ENCODE results near the gene CAPZB.

CAPZB gene

GRCh38 chr1:19418503-19418971 is 66.8 kb downstream of the CAPZB start:
- no peaks in the 10 kb centered on the region for H3K9me3 ChIP-seq (ENCODE audit: insufficient read depth, low read depth, low read length)
- no peaks in the 10 kb centered on the region for H3K4me1 ChIP-seq (ENCODE audit: insufficient read depth, low read length, poor library complexity, severe bottlenecking)
- H4K20me1 ChIP-seq (ENCODE audit: insufficient read depth, low read length, poor library complexity, severe bottlenecking) = peaks cover 81% of the 10 kb centered on the region
- H3K9ac ChIP-seq (ENCODE audit: low read depth, low read length, poor library complexity, severe bottlenecking) = no peak overlapping the region
- no peak for TF ChIP-seq CTCF (conservative IDR thresholded peaks at IDR 0.05; ENCODE audit: low read length)
- TF ChIP-seq EZH2phosphoT487 (IDR thresholded peaks at IDR 0.05; ENCODE audit: borderline replicate concordance) = no peak
- no peak overlapping the region for H3K4me3 ChIP-seq (ENCODE audit: low read length, poor library complexity, severe bottlenecking)
- no peaks in the 10 kb centered on the region for H3K9me2 ChIP-seq (replicated peaks; ENCODE audit: low read depth, low read length)
- no peaks in the 10 kb centered on the region for H3K27me3 ChIP-seq (ENCODE audit: insufficient read depth, low read length, poor library complexity, severe bottlenecking)
- peaks cover 93% of the 10 kb centered on the region for H3K79me2 ChIP-seq (ENCODE audit: insufficient read depth, low read length)
- H3K36me3 ChIP-seq (ENCODE audit: insufficient read depth, low read length) = peaks cover 63% of the 10 kb centered on the region; the same call in 1 of the 2 replicates
- H2AFZ ChIP-seq (ENCODE audit: low read length) = no peak overlapping the region
- H3K4me2 ChIP-seq (ENCODE audit: low read depth, low read length, poor library complexity, severe bottlenecking) = no peak overlapping the region
- H3F3A ChIP-seq (ENCODE audit: low read depth) = no peaks in the 10 kb centered on the region

DNA sequence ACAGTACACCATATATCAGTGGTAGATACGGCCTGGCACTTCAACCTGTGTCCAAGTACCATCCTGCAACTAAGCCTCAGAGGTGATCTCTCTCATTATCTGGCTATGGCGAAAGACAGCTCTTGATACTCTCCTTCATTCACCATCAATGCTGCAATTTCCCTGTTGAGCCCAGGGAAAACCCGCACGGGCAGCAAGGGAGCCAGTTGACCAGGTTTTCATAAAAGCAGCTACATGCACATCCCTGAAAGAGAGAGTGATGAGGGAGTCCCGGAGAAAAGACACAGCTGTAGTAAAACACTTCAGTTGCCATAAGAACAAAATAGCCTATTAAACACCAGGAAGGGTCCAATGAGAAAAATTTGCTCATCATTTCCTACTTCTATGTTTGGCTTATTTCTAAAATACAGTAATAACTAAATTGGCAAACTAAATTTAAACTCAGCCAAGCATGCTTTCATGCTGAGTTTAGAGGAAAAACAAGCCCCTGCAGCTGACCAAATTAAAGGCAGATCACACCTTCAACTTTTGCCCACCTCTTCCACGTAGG is 68.3 kb downstream of the CAPZB start:
- H3K9ac ChIP-seq (ENCODE audit: low read depth, low read length, poor library complexity, severe bottlenecking) = no peak overlapping the region
- no peaks in the 10 kb centered on the region for H3K27me3 ChIP-seq (ENCODE audit: insufficient read depth, low read length, poor library complexity, severe bottlenecking)
- H3K79me2 ChIP-seq (ENCODE audit: insufficient read depth, low read length) = peaks cover 94% of the 10 kb centered on the region
- no peak overlapping the region for H3K4me2 ChIP-seq (ENCODE audit: low read depth, low read length, poor library complexity, severe bottlenecking)
- no peaks in the 10 kb centered on the region for H3K9me2 ChIP-seq (replicated peaks; ENCODE audit: low read depth, low read length)
- no peaks in the 10 kb centered on the region for H3K4me1 ChIP-seq (ENCODE audit: insufficient read depth, low read length, poor library complexity, severe bottlenecking)
- peaks cover 82% of the 10 kb centered on the region for H4K20me1 ChIP-seq (ENCODE audit: insufficient read depth, low read length, poor library complexity, severe bottlenecking)
- H2AFZ ChIP-seq (ENCODE audit: low read length) = no peak overlapping the region
- TF ChIP-seq EZH2phosphoT487 (IDR thresholded peaks at IDR 0.05; ENCODE audit: borderline replicate concordance) = no peak
- no peak for TF ChIP-seq CTCF (conservative IDR thresholded peaks at IDR 0.05; ENCODE audit: low read length)
- peaks cover 75% of the 10 kb centered on the region; the same call in 1 of the 2 replicates for H3K36me3 ChIP-seq (ENCODE audit: insufficient read depth, low read length)
- H3K9me3 ChIP-seq (ENCODE audit: insufficient read depth, low read depth, low read length) = no peaks in the 10 kb centered on the region
- H3F3A ChIP-seq (ENCODE audit: low read depth) = no peaks in the 10 kb centered on the region
- no peak overlapping the region for H3K4me3 ChIP-seq (ENCODE audit: low read length, poor library complexity, severe bottlenecking)

DNA sequence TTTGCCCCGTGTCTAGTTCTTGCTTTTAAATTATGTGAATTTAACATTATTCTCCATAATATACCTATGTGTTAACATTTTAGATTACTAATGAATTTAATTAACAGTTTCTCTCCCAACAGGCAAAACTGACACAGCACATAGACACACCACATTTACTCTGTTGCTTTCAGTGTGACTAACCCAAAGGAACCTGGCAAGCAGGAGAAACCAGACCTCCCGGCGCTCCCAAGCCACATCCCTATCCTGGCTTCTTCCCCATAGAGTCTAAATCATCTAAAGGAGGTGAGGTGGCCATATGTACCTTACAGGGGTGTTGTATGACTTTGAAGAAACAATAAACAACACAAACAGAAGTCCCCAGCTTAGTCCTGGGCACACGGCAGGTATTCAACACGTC is 69.2 kb downstream of the CAPZB start:
- no peaks in the 10 kb centered on the region for H3K27me3 ChIP-seq (ENCODE audit: insufficient read depth, low read length, poor library complexity, severe bottlenecking)
- H3K4me3 ChIP-seq (ENCODE audit: low read length, poor library complexity, severe bottlenecking) = no peak overlapping the region
- peaks cover 82% of the 10 kb centered on the region; the same call in 1 of the 2 replicates for H3K36me3 ChIP-seq (ENCODE audit: insufficient read depth, low read length)
- peaks cover 92% of the 10 kb centered on the region for H3K79me2 ChIP-seq (ENCODE audit: insufficient read depth, low read length)
- H4K20me1 ChIP-seq (ENCODE audit: insufficient read depth, low read length, poor library complexity, severe bottlenecking) = peaks cover 82% of the 10 kb centered on the region
- no peaks in the 10 kb centered on the region for H3K4me1 ChIP-seq (ENCODE audit: insufficient read depth, low read length, poor library complexity, severe bottlenecking)
- no peak overlapping the region for H3K9ac ChIP-seq (ENCODE audit: low read depth, low read length, poor library complexity, severe bottlenecking)
- H2AFZ ChIP-seq (ENCODE audit: low read length) = no peak overlapping the region
- H3F3A ChIP-seq (ENCODE audit: low read depth) = no peaks in the 10 kb centered on the region
- no peaks in the 10 kb centered on the region for H3K9me2 ChIP-seq (replicated peaks; ENCODE audit: low read depth, low read length)
- TF ChIP-seq EZH2phosphoT487 (IDR thresholded peaks at IDR 0.05; ENCODE audit: borderline replicate concordance) (no peak), CTCF (conservative IDR thresholded peaks at IDR 0.05; ENCODE audit: low read length) (no peak)
- no peak overlapping the region for H3K4me2 ChIP-seq (ENCODE audit: low read depth, low read length, poor library complexity, severe bottlenecking)
- no peaks in the 10 kb centered on the region for H3K9me3 ChIP-seq (ENCODE audit: insufficient read depth, low read depth, low read length)

Measured in Loucy (cell line).